GM12873 (cell line): ENCODE measurements around the gene USP34.

ENCODE experiments used
- CTCF ChIP-seq: IDR thresholded peaks from 2 replicates; pipeline ENCODE4 v1.5.1; 2012; ENCODE audit warnings: low read depth, mild to moderate bottlenecking, moderate library complexity, low read length, control low read depth; ENCODE audit not compliant: insufficient read depth; ENCODE audit errors: missing control alignments

USP34 gene

GRCh38 chr2:61493523-61493942 is 22.6 kb upstream of the USP34 start:
- TF ChIP-seq CTCF: no peak

- TF ChIP-seq CTCF: no peak
Observed at GRCh38 chr2:61492476-61492875, 21.6 kb upstream of the USP34 start.

- TF ChIP-seq CTCF: no peak
Observed at GRCh38 chr2:61485281-61485680, 14.4 kb upstream of the USP34 start.

GRCh38 chr2:61478086-61478485 is 7.2 kb upstream of the USP34 start:
- no peak for TF ChIP-seq CTCF

GRCh38 chr2:61471905-61472805 is 1.3 kb upstream of the USP34 start:
- TF ChIP-seq CTCF: no peak

- TF ChIP-seq CTCF: no peak
Observed at GRCh38 chr2:61470122-61470951, 550 bp downstream of the USP34 start.
